ENCODE measurements around the gene ANKRD31.

- TF ChIP-seq CTCF (IDR thresholded peaks at IDR 0.05) (no peak), POLR2A (IDR thresholded peaks at IDR 0.05) (no peak)
These were observed 9.8 kb downstream of the ANKRD31 start for GRCh38 chr5:75226916-75227315.
